Effector memory CD8-positive, alpha-beta T cell (primary cell): Measurements from ENCODE around the gene ARL16.
A peak's percentile ranks its signal among the peaks of the same experiment; 100 is the strongest.

Source experiments
- ATAC-seq: fragments of 150-1000 bp; cut with Tn5 transposase; replicated peaks from 2 replicates; pipeline ENCODE4 v1.10.0; 2021; ENCODE audit warnings: mild to moderate bottlenecking, moderate library complexity
- DNase-seq, 3 experiments: peaks; one replicate each; pipeline ENCODE4 v3.0.0; 2021
- H3K27ac Mint-ChIP-seq, 2 donors: one replicate each; pipeline ENCODE4 v1.8.0; 2022; ENCODE audit warnings: mild to moderate bottlenecking in 2 of 2, mixed read lengths in 2 of 2, moderate library complexity in 2 of 2
- H3K27me3 Mint-ChIP-seq, 2 donors: one replicate each; pipeline ENCODE4 v1.8.0; 2022; ENCODE audit warnings: mixed read lengths in 2 of 2
- H3K36me3 Mint-ChIP-seq: one replicate; pipeline ENCODE4 v1.8.0; 2022; ENCODE audit warnings: mild to moderate bottlenecking, moderate library complexity, mixed read lengths; ENCODE audit not compliant: insufficient read depth
- H3K4me1 Mint-ChIP-seq, 2 donors: one replicate each; pipeline ENCODE4 v1.8.0; 2022; ENCODE audit warnings: low read depth in 2 of 2, mixed read lengths in 2 of 2
- H3K4me3 Mint-ChIP-seq, 2 donors: one replicate each; pipeline ENCODE4 v1.8.0; 2022; ENCODE audit warnings: mild to moderate bottlenecking in 2 of 2, mixed read lengths in 2 of 2, moderate library complexity in 2 of 2
- H3K9me3 Mint-ChIP-seq, 2 donors: one replicate each; pipeline ENCODE4 v1.8.0; 2022; ENCODE audit warnings: mixed read lengths in 2 of 2

The ARL16 gene

GRCh38 chr17:81646869-81647600 is 36.6 kb downstream of the ARL16 start:
- Mint-ChIP-seq H3K9me3 (no peaks in the 10 kb centered on the region), H3K27me3 (peaks cover 14 to 36% of the 10 kb centered on the region in 2 donors), H3K36me3 (no peaks in the 10 kb centered on the region), H3K4me1 (no peaks in the 10 kb centered on the region), H3K4me3 (no peak overlapping the region), H3K27ac (no peak overlapping the region)
- ATAC-seq = no peak
- DNase-seq = no peak

- DNase-seq (no peak), ATAC-seq (no peak)
- H3K4me1 Mint-ChIP-seq = no peaks in the 10 kb centered on the region
- H3K9me3 Mint-ChIP-seq = no peaks in the 10 kb centered on the region
- H3K27me3 Mint-ChIP-seq = peaks cover 9 to 24% of the 10 kb centered on the region in 2 donors
- H3K4me3 Mint-ChIP-seq = no peak overlapping the region
- no peaks in the 10 kb centered on the region for H3K36me3 Mint-ChIP-seq
- H3K27ac Mint-ChIP-seq = no peak overlapping the region
These were observed 38.3 kb downstream of the ARL16 start for GRCh38 chr17:81644976-81645952.

- peaks cover 9 to 20% of the 10 kb centered on the region in 2 donors for H3K27me3 Mint-ChIP-seq
- no peaks in the 10 kb centered on the region for H3K9me3 Mint-ChIP-seq
- H3K36me3 Mint-ChIP-seq = no peaks in the 10 kb centered on the region
- no peak overlapping the region for H3K4me3 Mint-ChIP-seq
- H3K4me1 Mint-ChIP-seq = no peaks in the 10 kb centered on the region
- DNase-seq = no peak
- no peak for ATAC-seq
- no peak overlapping the region for H3K27ac Mint-ChIP-seq
These were observed 39.1 kb downstream of the ARL16 start for GRCh38 chr17:81644496-81644895.

GRCh38 chr17:81641825-81642489 is 41.6 kb downstream of the ARL16 start:
- Mint-ChIP-seq H3K27ac (no peak overlapping the region), H3K36me3 (no peaks in the 10 kb centered on the region), H3K9me3 (no peaks in the 10 kb centered on the region), H3K27me3 (peaks cover 2 to 5% of the 10 kb centered on the region in 2 donors), H3K4me3 (no peak overlapping the region), H3K4me1 (no peaks in the 10 kb centered on the region)
- ATAC-seq (no peak), DNase-seq (no peak)

GRCh38 chr17:81640011-81640410 is 43.6 kb downstream of the ARL16 start:
- DNase-seq (no peak), ATAC-seq (no peak)
- no peak overlapping the region for H3K4me3 Mint-ChIP-seq
- H3K27ac Mint-ChIP-seq = no peak overlapping the region
- H3K4me1 Mint-ChIP-seq = peaks cover 10% of the 10 kb centered on the region in 2 donors
- no peaks in the 10 kb centered on the region for H3K36me3 Mint-ChIP-seq
- H3K9me3 Mint-ChIP-seq = no peaks in the 10 kb centered on the region
- no peaks in the 10 kb centered on the region for H3K27me3 Mint-ChIP-seq

GRCh38 chr17:81638683-81639082 is 44.9 kb downstream of the ARL16 start:
- no peaks in the 10 kb centered on the region for H3K9me3 Mint-ChIP-seq
- DNase-seq = no peak
- H3K27ac Mint-ChIP-seq = no peak overlapping the region
- no peak overlapping the region for H3K4me3 Mint-ChIP-seq
- no peak for ATAC-seq
- H3K4me1 Mint-ChIP-seq = peaks cover 10% of the 10 kb centered on the region in 2 donors
- no peaks in the 10 kb centered on the region for H3K27me3 Mint-ChIP-seq
- no peaks in the 10 kb centered on the region for H3K36me3 Mint-ChIP-seq

- Mint-ChIP-seq H3K27ac (peak within 1 kb of the TSS; percentile 84 to 92), H3K4me1 (peaks cover 11 to 14% of the 10 kb centered on the region in 2 donors), H3K27me3 (no peaks in the 10 kb centered on the region), H3K36me3 (no peaks in the 10 kb centered on the region), H3K4me3 (peak within 1 kb of the TSS; percentile 82 to 85), H3K9me3 (no peaks in the 10 kb centered on the region)
- peak; percentile 92 for ATAC-seq
- DNase-seq = peak; percentile 68 to 75 (median 72)
These were observed 46.9 kb downstream of the ARL16 start, which contains the start of the genes NPLOC4 and TSPAN10 for GRCh38 chr17:81636505-81637288. Gene NPLOC4 (minus strand): TSS chr17:81637112. CDS start chr17:81636930, 182 bp downstream. Gene TSPAN10 (plus strand): TSS chr17:81637196. CDS start chr17:81642413, 5,217 bp downstream.

- no peak for DNase-seq
- peak overlapping the region; percentile 82 to 85 for H3K4me3 Mint-ChIP-seq
- H3K4me1 Mint-ChIP-seq = peaks cover 14% of the 10 kb centered on the region in 2 donors
- no peaks in the 10 kb centered on the region for H3K9me3 Mint-ChIP-seq
- H3K27me3 Mint-ChIP-seq = no peaks in the 10 kb centered on the region
- H3K36me3 Mint-ChIP-seq = no peaks in the 10 kb centered on the region
- ATAC-seq = peak; percentile 4
- H3K27ac Mint-ChIP-seq = peak overlapping the region; percentile 84 to 92
These were observed 47.6 kb downstream of the ARL16 start for GRCh38 chr17:81635973-81636504.

GRCh38 chr17:81635431-81635830 is 48.2 kb downstream of the ARL16 start:
- Mint-ChIP-seq H3K27ac (peak overlapping the region; percentile 84 to 92), H3K27me3 (no peaks in the 10 kb centered on the region), H3K4me3 (peak overlapping the region; percentile 82 to 85)

GRCh38 chr17:81631482-81631881 is 52.1 kb downstream of the ARL16 start:
- Mint-ChIP-seq H3K27ac (no peak overlapping the region), H3K9me3 (no peaks in the 10 kb centered on the region)
- ATAC-seq = no peak

More at GRCh38 chr17:81635431-81635830, 48.2 kb downstream of the ARL16 start:
- Mint-ChIP-seq H3K36me3 (peaks cover 4% of the 10 kb centered on the region), H3K4me1 (peaks cover 14% of the 10 kb centered on the region in 2 donors), H3K9me3 (no peaks in the 10 kb centered on the region)
- ATAC-seq (no peak), DNase-seq (no peak)

More at GRCh38 chr17:81631482-81631881, 52.1 kb downstream of the ARL16 start:
- DNase-seq = no peak
- H3K27me3 Mint-ChIP-seq = no peaks in the 10 kb centered on the region
- H3K4me1 Mint-ChIP-seq = peaks cover 14% of the 10 kb centered on the region in 2 donors
- no peak overlapping the region for H3K4me3 Mint-ChIP-seq
- peaks cover 40% of the 10 kb centered on the region for H3K36me3 Mint-ChIP-seq
